Liver (tissue), 9 donors: ENCODE measurements around the gene CEP164. TPM values are rescaled to one million over a fixed set of nuclear protein-coding genes. Genes with fewer than 3 reads are reported as not detected.

ENCODE experiments used
- DNase-seq: peaks from one replicate; pipeline ENCODE4 v3.0.0-alpha.2; 2017; ENCODE audit warnings: low spot score
- H3K27ac ChIP-seq, 2 donors: one replicate each; pipeline ENCODE4 v1.7.0; 2013; ENCODE audit warnings: inconsistent platforms in 2 of 2, low read length in 2 of 2, control low read depth in 1 of 2, low read depth in 1 of 2, mild to moderate bottlenecking in 1 of 2
- H3K27me3 ChIP-seq, 4 donors: one replicate each; pipeline versions ENCODE4 v1.6.1 to v1.7.0; 2013; ENCODE audit warnings: low read length in 3 of 4, inconsistent platforms in 1 of 4, mild to moderate bottlenecking in 1 of 4, moderate library complexity in 1 of 4; ENCODE audit not compliant: control insufficient read depth in 4 of 4, insufficient read depth in 4 of 4
- H3K36me3 ChIP-seq, 4 donors: one replicate each; pipeline versions ENCODE4 v1.6.1 to v1.7.0; 2013; ENCODE audit warnings: low read length in 3 of 4, mild to moderate bottlenecking in 3 of 4, low read depth in 1 of 4, moderate library complexity in 1 of 4; ENCODE audit not compliant: control insufficient read depth in 4 of 4, insufficient read depth in 3 of 4
- H3K4me1 ChIP-seq, 4 donors: one replicate each; pipeline versions ENCODE4 v1.6.1 to v1.7.0; 2013; ENCODE audit warnings: low read length in 3 of 4, mild to moderate bottlenecking in 3 of 4, moderate library complexity in 1 of 4; ENCODE audit not compliant: control insufficient read depth in 4 of 4, insufficient read depth in 4 of 4
- H3K4me3 ChIP-seq, 3 donors: one replicate each; pipeline versions ENCODE4 v1.6.1 to v1.7.0; 2013; ENCODE audit warnings: low read length in 3 of 3, control low read depth in 1 of 3, low read depth in 1 of 3, mild to moderate bottlenecking in 1 of 3
- H3K9ac ChIP-seq, 2 donors: one replicate each; pipeline ENCODE4 v1.7.0; 2013; ENCODE audit warnings: low read length in 2 of 2, mild to moderate bottlenecking in 2 of 2, moderate library complexity in 2 of 2, control low read depth in 1 of 2, low read depth in 1 of 2
- H3K9me3 ChIP-seq, 4 donors: one replicate each; pipeline versions ENCODE4 v1.6.1 to v1.7.0; 2013; ENCODE audit warnings: low read length in 3 of 4; ENCODE audit not compliant: control insufficient read depth in 4 of 4
- ATF3 ChIP-seq: IDR thresholded peaks from 2 replicates; pipeline ENCODE4 v1.6.1; 2016; ENCODE audit warnings: antibody characterized with exemption
- CTCF ChIP-seq: fragments of 150-350 bp; IDR thresholded peaks from 2 replicates; pipeline ENCODE4 v1.5.1; 2017; ENCODE audit warnings: improper control_type of control experiment, low read depth, low read length; ENCODE audit not compliant: missing input control
- EGR1 ChIP-seq, 2 donors: IDR thresholded peaks; 2 replicates each; pipeline ENCODE4 v1.6.1; 2016 to 2018; ENCODE audit warnings: antibody characterized with exemption in 2 of 2, low read depth in 2 of 2
- FOXA1 ChIP-seq: IDR thresholded peaks from 2 replicates; pipeline ENCODE4 v1.6.1; 2016; ENCODE audit warnings: antibody characterized with exemption
- FOXA2 ChIP-seq: IDR thresholded peaks from 2 replicates; pipeline ENCODE4 v1.6.1; 2016; ENCODE audit warnings: antibody characterized with exemption
- GABPA ChIP-seq, 2 donors: IDR thresholded peaks in 1 of 2; conservative IDR thresholded peaks in 1 of 2; 2 replicates each; pipeline ENCODE4 v1.6.1; 2016; ENCODE audit warnings: antibody characterized with exemption in 2 of 2, mild to moderate bottlenecking in 1 of 2, moderate library complexity in 1 of 2
- HNF4A ChIP-seq, 2 donors: conservative IDR thresholded peaks; 2 replicates each; pipeline ENCODE4 v1.6.1; 2016; ENCODE audit warnings: antibody characterized with exemption in 2 of 2, mild to moderate bottlenecking in 2 of 2
- HNF4G ChIP-seq: IDR thresholded peaks from 2 replicates; pipeline ENCODE4 v1.6.1; 2016; ENCODE audit warnings: antibody characterized with exemption
- JUND ChIP-seq, 2 donors: IDR thresholded peaks; 2 replicates each; pipeline ENCODE4 v1.6.1; 2016; ENCODE audit warnings: antibody characterized with exemption in 2 of 2
- NR2F2 ChIP-seq: IDR thresholded peaks from 2 replicates; pipeline ENCODE4 v1.6.1; 2016; ENCODE audit warnings: antibody characterized with exemption
- RAD21 ChIP-seq, 2 donors: IDR thresholded peaks; 2 replicates each; pipeline ENCODE4 v1.6.1; 2016; ENCODE audit warnings: antibody characterized with exemption in 2 of 2, mild to moderate bottlenecking in 2 of 2
- RXRA ChIP-seq, 2 donors: IDR thresholded peaks; 2 replicates each; pipeline ENCODE4 v1.6.1; 2017 to 2018; ENCODE audit warnings: antibody characterized with exemption in 2 of 2, mild to moderate bottlenecking in 1 of 2
- SP1 ChIP-seq: IDR thresholded peaks from 2 replicates; pipeline ENCODE4 v1.6.1; 2018; ENCODE audit warnings: antibody characterized with exemption, mild to moderate bottlenecking
- TAF1 ChIP-seq: conservative IDR thresholded peaks from 2 replicates; pipeline ENCODE4 v1.6.1; 2016; ENCODE audit warnings: antibody characterized with exemption, mild to moderate bottlenecking
- YY1 ChIP-seq: IDR thresholded peaks from 2 replicates; pipeline ENCODE4 v1.6.1; 2016; ENCODE audit warnings: antibody characterized with exemption, mild to moderate bottlenecking
- ZBTB33 ChIP-seq: IDR thresholded peaks from 2 replicates; pipeline ENCODE4 v1.6.1; 2016; ENCODE audit warnings: antibody characterized with exemption
- WGBS: extraction: QIAGEN DNeasy Blood & Tissue Kit; methylation state at CpG from one replicate; pipeline ENCODE4 v1.1.7; 2013; 5-methylcytosine and 5-hydroxymethylcytosine counted together
- polyA plus RNA-seq, 2 donors: library from polyadenylated mRNA; stranded (reverse) in 1 of 2; unstranded in 1 of 2; fragments of 200-250 nt in 1 of 2; fragments of >200 nt in 1 of 2; fragmentation: Nextera tagmentation in 1 of 2; extraction: Ambion mirVana in 1 of 2; gene quantifications; one replicate each; pipeline versions ENCODE4 v1.2.1 to v1.2.3, GENCODE V29; 2013 to 2015
- total RNA-seq, 2 donors: library from RNA; depleted of rRNA; stranded (reverse); fragments of >200 nt; gene quantifications; one replicate each; pipeline ENCODE4 v1.2.3, GENCODE V29; 2014
- TF ChIP-seq, protein P1 (sequence below): IDR thresholded peaks from 2 replicates; pipeline ENCODE4 v1.6.1; 2016; ENCODE audit warnings: antibody characterized with exemption
- TF ChIP-seq, protein P2 (sequence below): IDR thresholded peaks from 2 replicates; pipeline ENCODE4 v1.6.1; 2016; ENCODE audit warnings: antibody characterized with exemption, mild to moderate bottlenecking
- donor health status: healthy.
- donor health status: healthy.
- donor health status: healthy.
- donor health status: healthy.
- donor health status: healthy.

CEP164 gene
- total and polyA plus RNA-seq, 4 donors, result 4.1 to 12.3 (median 5.9) TPM

- Histone ChIP-seq H3K4me3 (no peak overlapping the region), H3K27ac (no peak overlapping the region), H3K36me3 (peaks cover 1 to 56% (median 22%) of the 10 kb centered on the region in 4 donors), H3K9me3 (no peaks in the 10 kb centered on the region), H3K27me3 (no peaks in the 10 kb centered on the region), H3K9ac (no peak overlapping the region), H3K4me1 (no peaks in the 10 kb centered on the region)
- no peak for DNase-seq
- whole genome bisulfite sequencing, result 100% methylated on average over 1 of the region's 1 CpG
- TF ChIP-seq JUND (IDR thresholded peaks at IDR 0.05) (no peak), FOXA2 (no peak), HNF4A (conservative IDR thresholded peaks at IDR 0.05) (no peak), RAD21 (IDR thresholded peaks at IDR 0.05) (no peak), EGR1 (IDR thresholded peaks at IDR 0.05; ENCODE audit: low read depth in 2 of 2) (no peak), CTCF (no peak), FOXA1 (no peak), SP1 (no peak), HNF4G (no peak), NR2F2 (no peak), GABPA (IDR thresholded peaks at IDR 0.05 in 1 of 2, conservative IDR thresholded peaks at IDR 0.05 in 1 of 2) (no peak), RXRA (IDR thresholded peaks at IDR 0.05) (no peak), YY1 (no peak), ZBTB33 (no peak), TAF1 (no peak), ATF3 (no peak)
- TF ChIP-seq, protein P1, sequence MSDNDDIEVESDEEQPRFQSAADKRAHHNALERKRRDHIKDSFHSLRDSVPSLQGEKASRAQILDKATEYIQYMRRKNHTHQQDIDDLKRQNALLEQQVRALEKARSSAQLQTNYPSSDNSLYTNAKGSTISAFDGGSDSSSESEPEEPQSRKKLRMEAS, result no peak
- TF ChIP-seq, protein P2, sequence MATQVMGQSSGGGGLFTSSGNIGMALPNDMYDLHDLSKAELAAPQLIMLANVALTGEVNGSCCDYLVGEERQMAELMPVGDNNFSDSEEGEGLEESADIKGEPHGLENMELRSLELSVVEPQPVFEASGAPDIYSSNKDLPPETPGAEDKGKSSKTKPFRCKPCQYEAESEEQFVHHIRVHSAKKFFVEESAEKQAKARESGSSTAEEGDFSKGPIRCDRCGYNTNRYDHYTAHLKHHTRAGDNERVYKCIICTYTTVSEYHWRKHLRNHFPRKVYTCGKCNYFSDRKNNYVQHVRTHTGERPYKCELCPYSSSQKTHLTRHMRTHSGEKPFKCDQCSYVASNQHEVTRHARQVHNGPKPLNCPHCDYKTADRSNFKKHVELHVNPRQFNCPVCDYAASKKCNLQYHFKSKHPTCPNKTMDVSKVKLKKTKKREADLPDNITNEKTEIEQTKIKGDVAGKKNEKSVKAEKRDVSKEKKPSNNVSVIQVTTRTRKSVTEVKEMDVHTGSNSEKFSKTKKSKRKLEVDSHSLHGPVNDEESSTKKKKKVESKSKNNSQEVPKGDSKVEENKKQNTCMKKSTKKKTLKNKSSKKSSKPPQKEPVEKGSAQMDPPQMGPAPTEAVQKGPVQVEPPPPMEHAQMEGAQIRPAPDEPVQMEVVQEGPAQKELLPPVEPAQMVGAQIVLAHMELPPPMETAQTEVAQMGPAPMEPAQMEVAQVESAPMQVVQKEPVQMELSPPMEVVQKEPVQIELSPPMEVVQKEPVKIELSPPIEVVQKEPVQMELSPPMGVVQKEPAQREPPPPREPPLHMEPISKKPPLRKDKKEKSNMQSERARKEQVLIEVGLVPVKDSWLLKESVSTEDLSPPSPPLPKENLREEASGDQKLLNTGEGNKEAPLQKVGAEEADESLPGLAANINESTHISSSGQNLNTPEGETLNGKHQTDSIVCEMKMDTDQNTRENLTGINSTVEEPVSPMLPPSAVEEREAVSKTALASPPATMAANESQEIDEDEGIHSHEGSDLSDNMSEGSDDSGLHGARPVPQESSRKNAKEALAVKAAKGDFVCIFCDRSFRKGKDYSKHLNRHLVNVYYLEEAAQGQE, result no peak
Observed at GRCh38 chr11:117384045-117384444, 56.4 kb downstream of the CEP164 start.
